Activated T-cell treated with anti-CD3 and anti-CD28 coated beads, Interleukin-2, amount 50 U/mL, for 48 hours (primary cell): ENCODE measurements around the gene CAPN1.
A peak's percentile ranks its signal among the peaks of the same experiment; 100 is the strongest.
"Not testable (repeated sequence)": the region's sequence is repeated elsewhere in the genome, so short reads cannot be mapped to it uniquely, and the experiment has no call there.

ENCODE experiments used
- DNase-seq, 2 experiments: peaks; one replicate each; pipeline ENCODE4 v3.0.0-alpha.2; 2020

CAPN1 gene

GRCh38 chr11:65221026-65221425, 39.3 kb downstream of the CAPN1 start:
- DNase-seq, result no peak

GRCh38 chr11:65223011-65223410, 41.3 kb downstream of the CAPN1 start:
- DNase-seq, result no peak

- DNase-seq, result no peak
Observed at GRCh38 chr11:65224930-65225278, 43.2 kb downstream of the CAPN1 start.

GRCh38 chr11:65225279-65226102, 43.8 kb downstream of the CAPN1 start:
- peak; percentile 59 to 73 for DNase-seq

- no peak for DNase-seq
Observed at GRCh38 chr11:65226103-65226442, 44.3 kb downstream of the CAPN1 start.

- no peak for DNase-seq
Observed at GRCh38 chr11:65227879-65228278, 46.2 kb downstream of the CAPN1 start.

GRCh38 chr11:65236194-65237059, 54.7 kb downstream of the CAPN1 start:
- no peak for DNase-seq

GRCh38 chr11:65238302-65238701, 56.6 kb downstream of the CAPN1 start:
- DNase-seq, result not testable (repeated sequence)

- DNase-seq, result no peak
Observed at GRCh38 chr11:65241134-65241533, 59.4 kb downstream of the CAPN1 start.

GRCh38 chr11:65241692-65242091, 60.0 kb downstream of the CAPN1 start:
- no peak for DNase-seq

- DNase-seq, result no peak
Observed at GRCh38 chr11:65242389-65242788, 60.7 kb downstream of the CAPN1 start.

- DNase-seq, result no peak
Observed at GRCh38 chr11:65243797-65244196, 62.1 kb downstream of the CAPN1 start.

GRCh38 chr11:65245046-65245445, 63.3 kb downstream of the CAPN1 start:
- DNase-seq, result not testable (repeated sequence)

GRCh38 chr11:65246506-65246905, 64.8 kb downstream of the CAPN1 start:
- no peak for DNase-seq

GRCh38 chr11:65248184-65248710, 66.5 kb downstream of the CAPN1 start:
- not testable (repeated sequence) for DNase-seq

- DNase-seq, result no peak
Observed at GRCh38 chr11:65251476-65251875, 69.7 kb downstream of the CAPN1 start.

- no peak for DNase-seq
Observed at GRCh38 chr11:65254724-65255123, 73.0 kb downstream of the CAPN1 start.

GRCh38 chr11:65258988-65259387, 77.3 kb downstream of the CAPN1 start:
- DNase-seq, result no peak

- no peak for DNase-seq
Observed at GRCh38 chr11:65260302-65260701, 78.6 kb downstream of the CAPN1 start.

- no peak for DNase-seq
Observed at GRCh38 chr11:65260756-65261590, 79.2 kb downstream of the CAPN1 start.
